ENCODE measurements around the gene IGSF9B. TPM values are rescaled to one million over a fixed set of nuclear protein-coding genes. Genes with fewer than 3 reads are reported as not detected.

The IGSF9B gene
- total and polyA plus RNA-seq, 9 donors, result 4.7 to 17.1 (median 13.4) TPM

DNA sequence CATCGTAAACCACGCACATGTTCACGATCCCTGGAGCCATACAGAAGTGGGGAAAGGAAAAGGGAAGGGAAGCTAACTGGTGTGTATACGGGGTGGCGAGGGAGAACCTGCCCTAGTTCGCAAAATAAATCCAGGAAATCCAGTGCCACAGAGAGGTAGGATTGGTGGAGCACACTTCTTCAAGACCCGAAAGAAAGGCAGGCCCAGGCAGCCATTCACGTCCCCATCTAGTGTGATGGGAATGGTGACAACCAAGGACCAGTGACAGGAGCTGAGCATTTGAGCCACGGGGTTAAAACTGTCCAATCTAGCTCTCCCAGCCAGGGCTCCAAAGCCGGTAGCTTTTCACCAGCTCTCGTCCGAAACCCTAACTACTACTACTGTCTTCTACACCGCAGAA lies 53.7 kb downstream of the IGSF9B start:
- 93% methylated on average over 10 of the region's 13 CpGs for WGBS (ENCODE audit: insufficient coverage)
- no peak for DNase-seq
- peaks cover 5% of the 10 kb centered on the region for H3K36me3 ChIP-seq (ENCODE audit: control insufficient read depth, insufficient read depth, low read length)

DNA sequence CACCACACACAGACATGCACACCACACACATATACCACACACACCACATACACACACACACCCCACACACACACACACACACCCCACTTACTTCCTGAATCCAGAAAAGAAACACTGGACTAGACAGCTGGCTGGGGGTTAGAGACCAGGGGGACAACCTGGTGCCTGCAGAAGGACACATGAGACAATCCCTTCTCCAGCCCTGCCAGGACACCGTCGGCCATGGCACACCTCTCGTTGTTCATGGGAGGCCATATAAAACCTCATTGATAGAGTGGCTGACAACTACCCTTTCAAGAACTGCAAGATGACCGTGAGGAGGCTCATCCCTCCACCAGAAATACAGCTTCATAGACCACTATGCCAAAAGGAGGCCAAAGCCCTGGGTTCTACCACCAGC lies 54.3 kb downstream of the IGSF9B start:
- Histone ChIP-seq H3K27ac (ENCODE audit: low read length) (no peak overlapping the region), H3K9me3 (replicated peaks; ENCODE audit: control insufficient read depth, low read depth, low read length) (no peaks in the 10 kb centered on the region), H3K27me3 (ENCODE audit: control insufficient read depth, insufficient read depth, low read length) (no peaks in the 10 kb centered on the region), H3K4me3 (ENCODE audit: low read length) (no peak overlapping the region), H3K4me1 (ENCODE audit: control insufficient read depth, insufficient read depth, low read length) (no peaks in the 10 kb centered on the region), H3K36me3 (ENCODE audit: control insufficient read depth, insufficient read depth, low read length) (peaks cover 5% of the 10 kb centered on the region)
- DNase-seq, result no peak
- WGBS (ENCODE audit: insufficient coverage), result 86% methylated on average over 1 of the region's 4 CpGs

More for the DNA sequence above, 53.7 kb downstream of the IGSF9B start:
- no peaks in the 10 kb centered on the region for H3K27me3 ChIP-seq (ENCODE audit: control insufficient read depth, insufficient read depth, low read length)
- no peaks in the 10 kb centered on the region for H3K4me1 ChIP-seq (ENCODE audit: control insufficient read depth, insufficient read depth, low read length)
- H3K9me3 ChIP-seq (replicated peaks; ENCODE audit: control insufficient read depth, low read depth, low read length), result no peaks in the 10 kb centered on the region
- H3K27ac ChIP-seq (ENCODE audit: low read length), result no peak overlapping the region
- no peak overlapping the region for H3K4me3 ChIP-seq (ENCODE audit: low read length)

DNA sequence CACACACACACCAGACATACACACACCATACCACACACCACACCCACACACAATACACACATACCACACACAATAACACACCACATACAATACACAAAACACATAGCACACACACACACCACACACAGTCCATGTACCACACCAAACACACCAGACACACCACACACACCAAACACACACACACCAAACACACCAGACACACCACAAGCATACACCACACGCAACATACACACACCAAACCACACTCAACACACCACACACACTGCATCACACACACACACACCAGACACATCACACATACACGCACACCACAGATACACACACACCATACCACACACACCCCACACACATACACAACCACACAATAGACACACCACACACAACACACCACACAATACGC lies 54.8 kb downstream of the IGSF9B start:
- DNase-seq, result no peak
- Histone ChIP-seq H3K27me3 (ENCODE audit: control insufficient read depth, insufficient read depth, low read length) (no peaks in the 10 kb centered on the region), H3K9me3 (replicated peaks; ENCODE audit: control insufficient read depth, low read depth, low read length) (no peaks in the 10 kb centered on the region), H3K27ac (ENCODE audit: low read length) (no peak overlapping the region), H3K4me3 (ENCODE audit: low read length) (no peak overlapping the region), H3K36me3 (ENCODE audit: control insufficient read depth, insufficient read depth, low read length) (peaks cover 5% of the 10 kb centered on the region), H3K4me1 (ENCODE audit: control insufficient read depth, insufficient read depth, low read length) (no peaks in the 10 kb centered on the region)
- 94% methylated on average over 3 of the region's 3 CpGs for WGBS (ENCODE audit: insufficient coverage)

DNA sequence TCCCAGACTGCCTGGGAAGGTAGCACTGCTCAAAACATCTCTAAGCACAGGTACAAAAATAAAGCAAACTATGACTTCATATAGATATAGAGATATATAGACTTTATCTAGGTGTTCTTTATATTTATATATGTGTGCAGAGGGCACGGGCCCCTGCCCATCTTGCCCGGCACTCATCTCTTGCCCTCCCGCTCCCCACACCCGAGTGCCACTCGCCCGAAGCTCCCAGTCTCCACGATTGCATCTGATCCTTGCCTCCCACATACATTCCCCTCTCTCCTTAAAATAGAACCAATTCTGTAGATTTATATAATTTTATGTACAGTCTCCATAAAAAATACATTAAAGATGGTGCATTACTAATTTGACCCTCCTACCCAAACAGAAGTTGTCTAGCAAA lies 55.5 kb downstream of the IGSF9B start:
- no peak overlapping the region for H3K27ac ChIP-seq (ENCODE audit: low read length)
- no peaks in the 10 kb centered on the region for H3K27me3 ChIP-seq (ENCODE audit: control insufficient read depth, insufficient read depth, low read length)
- H3K9me3 ChIP-seq (replicated peaks; ENCODE audit: control insufficient read depth, low read depth, low read length), result no peaks in the 10 kb centered on the region
- no peak for DNase-seq
- H3K36me3 ChIP-seq (ENCODE audit: control insufficient read depth, insufficient read depth, low read length), result peaks cover 5% of the 10 kb centered on the region
- no peaks in the 10 kb centered on the region for H3K4me1 ChIP-seq (ENCODE audit: control insufficient read depth, insufficient read depth, low read length)
- no peak overlapping the region for H3K4me3 ChIP-seq (ENCODE audit: low read length)
- WGBS (ENCODE audit: insufficient coverage), result no CpG with 5 or more reads among the region's 7 CpGs

DNA sequence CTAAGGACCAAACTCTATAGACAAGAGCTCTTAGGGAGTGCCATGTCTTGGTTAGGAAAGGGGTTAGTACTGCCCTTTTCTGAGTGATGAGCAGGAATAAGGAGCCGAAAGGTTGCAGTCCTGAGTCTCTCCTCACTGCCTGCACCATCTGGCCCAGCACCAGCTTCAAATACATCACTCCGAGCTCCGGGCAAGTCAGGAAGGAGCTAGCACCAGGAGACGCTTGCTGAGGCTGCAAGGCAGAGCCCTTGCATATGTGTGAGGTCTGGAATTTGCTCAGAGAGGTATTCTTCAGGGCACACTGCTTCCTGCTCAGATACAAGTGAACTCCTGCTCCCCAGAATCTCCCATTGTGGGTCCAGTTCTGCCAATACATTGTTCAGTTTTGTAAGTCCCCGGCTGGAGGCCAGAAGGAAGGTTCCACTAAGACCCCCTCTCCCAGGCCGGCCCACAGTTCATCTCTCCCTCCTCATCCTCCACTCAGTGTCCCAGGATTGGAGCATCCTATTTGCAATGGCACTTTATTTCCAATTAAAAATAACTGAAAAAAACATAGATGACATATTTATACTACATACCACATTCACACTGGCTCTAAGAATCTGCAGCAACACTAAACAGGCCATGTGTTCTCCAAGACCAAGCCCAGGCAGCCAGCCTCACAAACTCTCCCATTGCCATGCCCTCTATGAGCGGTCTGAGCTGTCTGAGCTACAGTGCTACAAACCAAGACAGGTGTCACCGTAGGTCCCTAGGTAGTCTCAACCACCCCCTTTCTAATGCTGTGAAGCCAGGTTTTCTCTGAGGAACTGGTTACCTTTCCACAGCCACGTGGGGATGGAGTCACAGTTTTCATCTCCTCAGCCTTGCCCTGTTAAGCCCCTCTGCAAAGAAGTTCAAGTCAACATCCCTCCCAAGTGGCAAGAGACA lies 56.3 kb downstream of the IGSF9B start:
- WGBS (ENCODE audit: insufficient coverage), result 100% methylated on average over 3 of the region's 9 CpGs
- Histone ChIP-seq H3K4me3 (ENCODE audit: low read length) (no peak overlapping the region), H3K27me3 (ENCODE audit: control insufficient read depth, insufficient read depth, low read length) (no peaks in the 10 kb centered on the region), H3K36me3 (ENCODE audit: control insufficient read depth, insufficient read depth, low read length) (peaks cover 5% of the 10 kb centered on the region), H3K27ac (ENCODE audit: low read length) (no peak overlapping the region), H3K9me3 (replicated peaks; ENCODE audit: control insufficient read depth, low read depth, low read length) (no peaks in the 10 kb centered on the region), H3K4me1 (ENCODE audit: control insufficient read depth, insufficient read depth, low read length) (peaks cover 6% of the 10 kb centered on the region)
- DNase-seq, result no peak

DNA sequence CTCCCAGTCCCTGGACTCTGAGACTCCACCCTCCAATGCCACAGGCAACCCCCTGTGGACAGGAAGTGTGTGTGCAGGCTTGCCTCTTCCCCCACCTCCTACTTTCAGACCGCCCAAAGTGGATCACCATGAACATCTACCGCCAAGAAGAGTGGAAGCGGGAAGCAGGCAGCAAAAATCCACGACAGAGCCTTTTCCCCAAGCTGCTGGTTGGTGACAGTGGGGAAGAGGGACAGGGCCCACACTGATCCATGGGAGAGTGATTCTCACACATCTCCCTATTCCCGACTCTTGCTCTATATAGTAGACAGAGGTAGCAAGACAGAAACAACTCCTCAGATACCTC lies 58.0 kb downstream of the IGSF9B start:
- no CpG with 5 or more reads among the region's 5 CpGs for WGBS (ENCODE audit: insufficient coverage)
- Histone ChIP-seq H3K27ac (ENCODE audit: low read length) (no peak overlapping the region), H3K36me3 (ENCODE audit: control insufficient read depth, insufficient read depth, low read length) (peaks cover 1% of the 10 kb centered on the region), H3K4me3 (ENCODE audit: low read length) (no peak overlapping the region), H3K4me1 (ENCODE audit: control insufficient read depth, insufficient read depth, low read length) (peaks cover 21% of the 10 kb centered on the region), H3K27me3 (ENCODE audit: control insufficient read depth, insufficient read depth, low read length) (no peaks in the 10 kb centered on the region), H3K9me3 (replicated peaks; ENCODE audit: control insufficient read depth, low read depth, low read length) (no peaks in the 10 kb centered on the region)
- no peak for DNase-seq

DNA sequence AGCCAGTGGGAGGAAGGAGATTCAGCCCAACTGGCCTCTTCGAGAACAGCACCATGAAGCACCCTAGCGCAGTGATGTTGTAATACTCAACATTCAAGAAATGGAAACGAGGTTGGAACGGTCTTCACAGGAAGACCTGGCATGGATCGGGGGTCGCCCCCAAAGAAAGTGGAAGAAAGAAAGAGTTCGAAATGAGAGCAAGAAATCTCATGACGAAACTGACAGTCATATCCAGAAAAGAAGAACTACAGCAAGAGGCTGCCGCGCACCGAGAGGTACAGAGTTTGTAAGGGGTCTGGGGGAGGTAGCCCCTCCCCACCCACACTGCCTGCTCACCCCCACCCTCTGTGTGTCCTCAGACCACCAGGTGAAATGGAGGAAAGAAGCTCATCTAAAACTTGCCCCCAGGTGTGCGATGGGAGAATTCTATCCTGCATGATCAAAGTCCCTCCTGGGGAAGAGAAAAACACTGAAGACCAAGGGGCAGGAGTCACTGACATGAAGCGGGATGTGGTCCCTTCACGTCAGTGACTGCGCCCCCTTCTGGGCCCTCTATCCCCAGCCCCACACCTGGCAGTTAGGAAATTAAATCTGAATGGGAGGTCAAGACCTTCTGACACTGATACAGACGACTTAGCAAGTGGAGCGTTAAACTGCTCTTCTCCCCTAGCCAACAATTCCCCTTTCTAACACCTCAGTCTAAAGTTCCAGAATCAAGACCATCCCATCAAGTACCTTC lies 58.6 kb downstream of the IGSF9B start:
- Histone ChIP-seq H3K9me3 (replicated peaks; ENCODE audit: control insufficient read depth, low read depth, low read length) (no peaks in the 10 kb centered on the region), H3K4me1 (ENCODE audit: control insufficient read depth, insufficient read depth, low read length) (peaks cover 21% of the 10 kb centered on the region), H3K27ac (ENCODE audit: low read length) (no peak overlapping the region), H3K36me3 (ENCODE audit: control insufficient read depth, insufficient read depth, low read length) (no peaks in the 10 kb centered on the region), H3K4me3 (ENCODE audit: low read length) (no peak overlapping the region), H3K27me3 (ENCODE audit: control insufficient read depth, insufficient read depth, low read length) (no peaks in the 10 kb centered on the region)
- DNase-seq, result no peak
- 58% methylated on average over 5 of the region's 17 CpGs for WGBS (ENCODE audit: insufficient coverage)

DNA sequence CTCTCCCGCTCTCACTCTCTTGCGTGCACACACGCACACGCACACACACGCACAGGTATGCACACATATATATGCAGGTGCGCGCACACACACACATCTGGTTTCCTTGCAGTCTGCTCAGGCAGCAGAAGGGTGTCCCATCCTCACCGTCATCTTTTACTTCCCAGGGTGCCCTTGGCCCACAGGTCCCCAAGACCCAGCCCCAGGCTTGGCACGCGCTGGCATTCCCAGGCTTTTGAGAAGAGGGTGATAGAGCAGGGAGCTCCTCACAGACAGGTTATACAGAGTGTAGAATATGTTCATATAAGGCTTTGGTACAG lies 59.5 kb downstream of the IGSF9B start:
- WGBS (ENCODE audit: insufficient coverage), result 100% methylated on average over 7 of the region's 10 CpGs
- H3K4me1 ChIP-seq (ENCODE audit: control insufficient read depth, insufficient read depth, low read length), result peaks cover 21% of the 10 kb centered on the region
- no peaks in the 10 kb centered on the region for H3K9me3 ChIP-seq (replicated peaks; ENCODE audit: control insufficient read depth, low read depth, low read length)
- H3K36me3 ChIP-seq (ENCODE audit: control insufficient read depth, insufficient read depth, low read length), result no peaks in the 10 kb centered on the region
- no peak overlapping the region for H3K27ac ChIP-seq (ENCODE audit: low read length)
- peaks cover 2% of the 10 kb centered on the region for H3K27me3 ChIP-seq (ENCODE audit: control insufficient read depth, insufficient read depth, low read length)
- DNase-seq, result no peak
- no peak overlapping the region for H3K4me3 ChIP-seq (ENCODE audit: low read length)

DNA sequence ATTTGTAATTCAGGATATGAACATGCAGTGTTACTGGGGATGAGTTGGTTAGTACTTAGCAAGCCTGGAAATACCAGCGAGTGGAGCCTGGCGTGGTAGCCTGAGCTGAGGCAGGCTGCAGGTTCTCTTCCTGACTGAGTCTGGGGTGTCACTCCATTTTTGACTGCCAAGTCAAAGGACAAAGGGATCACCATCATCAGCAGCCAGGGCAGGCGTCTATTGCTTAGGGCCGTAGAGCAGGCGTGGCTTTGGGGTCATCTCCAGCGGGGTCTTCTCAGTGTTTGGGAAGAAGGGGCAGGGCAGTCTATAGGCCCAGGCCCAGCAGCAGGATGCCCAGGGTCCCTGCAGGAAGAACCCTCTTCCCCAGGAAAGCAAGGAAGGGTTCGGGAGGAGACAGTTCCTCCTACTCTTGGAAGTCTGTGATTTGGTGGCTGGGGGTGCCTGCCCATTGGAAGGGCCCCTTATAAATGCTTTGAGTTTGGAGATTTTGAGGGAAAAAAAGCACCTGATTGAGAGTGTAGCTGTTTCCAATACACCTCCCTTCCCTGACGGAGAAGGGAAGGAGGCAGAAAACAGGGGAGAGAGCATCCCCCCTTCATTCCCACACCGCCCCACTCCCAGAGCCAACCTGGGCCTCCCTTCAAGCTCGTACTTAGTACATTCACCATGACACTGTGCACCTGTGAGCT lies 60.0 kb downstream of the IGSF9B start:
- Histone ChIP-seq H3K4me1 (ENCODE audit: control insufficient read depth, insufficient read depth, low read length) (peaks cover 21% of the 10 kb centered on the region), H3K9me3 (replicated peaks; ENCODE audit: control insufficient read depth, low read depth, low read length) (no peaks in the 10 kb centered on the region), H3K4me3 (ENCODE audit: low read length) (no peak overlapping the region), H3K36me3 (ENCODE audit: control insufficient read depth, insufficient read depth, low read length) (no peaks in the 10 kb centered on the region), H3K27ac (ENCODE audit: low read length) (no peak overlapping the region), H3K27me3 (ENCODE audit: control insufficient read depth, insufficient read depth, low read length) (peaks cover 2% of the 10 kb centered on the region)
- 93% methylated on average over 6 of the region's 10 CpGs for WGBS (ENCODE audit: insufficient coverage)
- no peak for DNase-seq

DNA sequence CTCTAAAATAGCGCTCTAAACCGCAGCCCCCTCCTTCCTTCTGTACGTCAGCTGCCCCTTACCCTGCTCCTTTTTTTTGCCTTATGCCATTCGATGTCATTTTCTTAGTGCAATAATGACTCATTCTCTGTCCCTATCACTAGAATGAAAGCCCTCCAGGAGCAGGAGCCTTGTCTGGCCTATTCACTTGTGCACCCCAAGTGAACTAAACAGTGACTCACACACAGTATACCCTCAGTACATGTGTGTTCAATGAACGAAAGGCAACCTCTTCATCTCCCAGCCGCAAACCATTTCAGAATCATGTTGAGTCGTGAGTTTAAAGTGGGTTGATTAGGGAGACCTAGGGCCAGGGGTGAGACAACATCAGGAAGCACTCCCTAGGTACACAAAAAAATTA lies 60.7 kb downstream of the IGSF9B start:
- no peak overlapping the region for H3K4me3 ChIP-seq (ENCODE audit: low read length)
- H3K4me1 ChIP-seq (ENCODE audit: control insufficient read depth, insufficient read depth, low read length), result peaks cover 21% of the 10 kb centered on the region
- WGBS (ENCODE audit: insufficient coverage), result 66% methylated on average over 4 of the region's 7 CpGs
- H3K27me3 ChIP-seq (ENCODE audit: control insufficient read depth, insufficient read depth, low read length), result peaks cover 6% of the 10 kb centered on the region
- no peaks in the 10 kb centered on the region for H3K9me3 ChIP-seq (replicated peaks; ENCODE audit: control insufficient read depth, low read depth, low read length)
- H3K36me3 ChIP-seq (ENCODE audit: control insufficient read depth, insufficient read depth, low read length), result no peaks in the 10 kb centered on the region
- H3K27ac ChIP-seq (ENCODE audit: low read length), result no peak overlapping the region
- no peak for DNase-seq
